GM18520 (cell line): Measurements from ENCODE around the gene BET1.
"Not testable (repeated sequence)": the region's sequence is repeated elsewhere in the genome, so short reads cannot be mapped to it uniquely, and the experiment has no call there.

Source experiments
- ATAC-seq: cut with Tn5 transposase; IDR thresholded peaks from one replicate; pipeline ENCODE4 v1.9.1; 2021; ENCODE audit not compliant: unreplicated experiment

Gene BET1

GRCh38 chr7:94004024-94004951, at the start of gene BET1:
Gene BET1, minus strand, starts transcription at chr7:94004355. Its CDS starts 139 bp downstream, at chr7:94004216.
- peak; percentile 94 for ATAC-seq

- ATAC-seq, result no peak
Measured at GRCh38 chr7:94053532-94053931, 49.4 kb upstream of the BET1 start.

GRCh38 chr7:94052398-94053180, 48.4 kb upstream of the BET1 start:
- ATAC-seq, result no peak

- peak; percentile 80 for ATAC-seq
Measured at GRCh38 chr7:94050046-94050445, 45.9 kb upstream of the BET1 start.

- ATAC-seq, result no peak
Measured at GRCh38 chr7:94049615-94050014, 45.5 kb upstream of the BET1 start.

GRCh38 chr7:94048755-94049154, 44.6 kb upstream of the BET1 start:
- ATAC-seq, result no peak

GRCh38 chr7:94047956-94048355, 43.8 kb upstream of the BET1 start:
- no peak for ATAC-seq

GRCh38 chr7:94045581-94045980, 41.4 kb upstream of the BET1 start:
- no peak for ATAC-seq

GRCh38 chr7:94044806-94045205, 40.7 kb upstream of the BET1 start:
- ATAC-seq, result peak; percentile 44

GRCh38 chr7:94043299-94043698, 39.1 kb upstream of the BET1 start:
- no peak for ATAC-seq

- peak; percentile 70 for ATAC-seq
Measured at GRCh38 chr7:94042381-94042780, 38.2 kb upstream of the BET1 start.

- no peak for ATAC-seq
Measured at GRCh38 chr7:94041529-94041928, 37.4 kb upstream of the BET1 start.

GRCh38 chr7:94040254-94040653, 36.1 kb upstream of the BET1 start:
- ATAC-seq, result no peak

- ATAC-seq, result no peak
Measured at GRCh38 chr7:94039368-94040035, 35.3 kb upstream of the BET1 start.

- ATAC-seq, result no peak
Measured at GRCh38 chr7:94031865-94032264, 27.7 kb upstream of the BET1 start.

- ATAC-seq, result no peak
Measured at GRCh38 chr7:94030634-94031033, 26.5 kb upstream of the BET1 start.

GRCh38 chr7:94029976-94030375, 25.8 kb upstream of the BET1 start:
- ATAC-seq, result no peak

- no peak for ATAC-seq
Measured at GRCh38 chr7:94028768-94029167, 24.6 kb upstream of the BET1 start.

- not testable (repeated sequence) for ATAC-seq
Measured at GRCh38 chr7:94026619-94027018, 22.5 kb upstream of the BET1 start.

GRCh38 chr7:94022550-94022949, 18.4 kb upstream of the BET1 start:
- no peak for ATAC-seq

- no peak for ATAC-seq
Measured at GRCh38 chr7:94016786-94017185, 12.6 kb upstream of the BET1 start.
